ENCODE data around the gene CEP72. TPM values are rescaled to one million over a fixed set of nuclear protein-coding genes. Genes with fewer than 3 reads are reported as not detected.

Gene CEP72
- total and polyA plus RNA-seq, 10 of the 15 experiments (the other 5 are each of a cell fraction or from before 2014, with no cell fraction given) = 0.35 to 13.5 (median 8.3) TPM

DNA sequence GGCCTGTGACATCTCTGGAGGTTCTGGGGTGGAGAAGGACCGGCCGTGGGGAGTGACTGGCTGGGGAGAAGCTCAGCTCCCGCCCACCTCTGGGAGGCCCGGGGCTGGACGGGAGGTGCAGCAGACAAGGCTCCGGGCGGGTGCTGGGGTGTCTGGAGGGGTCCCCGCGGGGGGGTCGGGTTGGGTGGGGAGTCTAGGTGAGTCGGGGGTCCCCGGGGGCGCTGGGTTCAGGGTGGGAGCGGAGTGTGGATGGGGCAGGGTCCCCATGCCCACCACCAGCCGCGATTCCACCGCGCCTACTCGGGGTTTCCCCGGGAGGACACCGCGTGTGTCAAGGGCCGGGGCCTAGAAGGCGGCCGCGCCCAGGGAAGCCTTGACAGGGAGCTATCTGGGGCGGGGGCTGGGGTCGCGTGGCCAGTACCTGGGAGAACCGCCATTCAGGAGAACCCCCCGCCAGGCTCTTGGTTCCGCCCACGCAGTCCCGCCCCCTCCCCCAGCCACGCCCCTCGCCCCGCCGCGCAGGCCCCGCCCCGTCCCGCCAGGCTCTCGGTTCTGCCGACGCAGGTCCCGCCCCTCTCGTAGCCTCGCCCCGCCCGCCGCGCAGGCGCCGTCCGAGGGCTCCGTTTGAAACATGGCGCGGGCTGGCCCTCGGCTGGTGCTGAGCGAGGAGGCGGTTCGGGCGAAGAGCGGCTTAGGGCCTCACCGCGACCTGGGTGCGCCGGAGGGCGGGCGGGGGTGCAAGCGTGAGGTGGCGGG is at the start of gene CEP72 (continued):
- TF ChIP-seq, protein P1, sequence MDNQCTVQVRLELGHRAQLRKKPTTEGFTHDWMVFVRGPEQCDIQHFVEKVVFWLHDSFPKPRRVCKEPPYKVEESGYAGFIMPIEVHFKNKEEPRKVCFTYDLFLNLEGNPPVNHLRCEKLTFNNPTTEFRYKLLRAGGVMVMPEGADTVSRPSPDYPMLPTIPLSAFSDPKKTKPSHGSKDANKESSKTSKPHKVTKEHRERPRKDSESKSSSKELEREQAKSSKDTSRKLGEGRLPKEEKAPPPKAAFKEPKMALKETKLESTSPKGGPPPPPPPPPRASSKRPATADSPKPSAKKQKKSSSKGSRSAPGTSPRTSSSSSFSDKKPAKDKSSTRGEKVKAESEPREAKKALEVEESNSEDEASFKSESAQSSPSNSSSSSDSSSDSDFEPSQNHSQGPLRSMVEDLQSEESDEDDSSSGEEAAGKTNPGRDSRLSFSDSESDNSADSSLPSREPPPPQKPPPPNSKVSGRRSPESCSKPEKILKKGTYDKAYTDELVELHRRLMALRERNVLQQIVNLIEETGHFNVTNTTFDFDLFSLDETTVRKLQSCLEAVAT (IDR thresholded peaks at IDR 0.05) = no peak
- TF ChIP-seq FOXK2 (IDR thresholded peaks at IDR 0.05) (no peak), PML (IDR thresholded peaks at IDR 0.05; ENCODE audit: low read length) (no peak), ZNF217 (IDR thresholded peaks at IDR 0.05) (no peak), EGR1 (IDR thresholded peaks at IDR 0.05; ENCODE audit: borderline replicate concordance in 1 of 2, low read depth in 2 of 2, low read length in 2 of 2) (peak; percentile 51 to 97), YY1 (IDR thresholded peaks at IDR 0.05; ENCODE audit: low read depth, low read length) (peak; percentile 90), CBFB (IDR thresholded peaks at IDR 0.05; ENCODE audit: low read depth) (no peak), ZSCAN29 (IDR thresholded peaks at IDR 0.05) (no peak), EP300 (IDR thresholded peaks at IDR 0.05; ENCODE audit: borderline replicate concordance in 1 of 2, control insufficient read depth in 1 of 2, low read depth in 2 of 2, low read length in 2 of 2) (no peak), EED (IDR thresholded peaks at IDR 0.05; ENCODE audit: low read depth) (no peak), RAD21 (IDR thresholded peaks at IDR 0.05; ENCODE audit: insufficient read depth, low read depth, low read length) (no peak), TCF3 (IDR thresholded peaks at IDR 0.05; ENCODE audit: borderline replicate concordance, insufficient read depth, low read depth, low read length) (no peak), FOXM1 (IDR thresholded peaks at IDR 0.05; ENCODE audit: low read depth, low read length) (no peak), CHD4 (IDR thresholded peaks at IDR 0.05) (no peak), HCFC1 (IDR thresholded peaks at IDR 0.05; ENCODE audit: low read length) (no peak), SIX5 (IDR thresholded peaks at IDR 0.05; ENCODE audit: low read depth, low read length, severe bottlenecking) (no peak), POLR2AphosphoS2 (IDR thresholded peaks at IDR 0.05; ENCODE audit: low read depth, low read length) (no peak), HDAC2 (IDR thresholded peaks at IDR 0.05) (no peak), TCF12 (IDR thresholded peaks at IDR 0.05; ENCODE audit: low read depth, low read length) (no peak)
- TF ChIP-seq, protein P2, sequence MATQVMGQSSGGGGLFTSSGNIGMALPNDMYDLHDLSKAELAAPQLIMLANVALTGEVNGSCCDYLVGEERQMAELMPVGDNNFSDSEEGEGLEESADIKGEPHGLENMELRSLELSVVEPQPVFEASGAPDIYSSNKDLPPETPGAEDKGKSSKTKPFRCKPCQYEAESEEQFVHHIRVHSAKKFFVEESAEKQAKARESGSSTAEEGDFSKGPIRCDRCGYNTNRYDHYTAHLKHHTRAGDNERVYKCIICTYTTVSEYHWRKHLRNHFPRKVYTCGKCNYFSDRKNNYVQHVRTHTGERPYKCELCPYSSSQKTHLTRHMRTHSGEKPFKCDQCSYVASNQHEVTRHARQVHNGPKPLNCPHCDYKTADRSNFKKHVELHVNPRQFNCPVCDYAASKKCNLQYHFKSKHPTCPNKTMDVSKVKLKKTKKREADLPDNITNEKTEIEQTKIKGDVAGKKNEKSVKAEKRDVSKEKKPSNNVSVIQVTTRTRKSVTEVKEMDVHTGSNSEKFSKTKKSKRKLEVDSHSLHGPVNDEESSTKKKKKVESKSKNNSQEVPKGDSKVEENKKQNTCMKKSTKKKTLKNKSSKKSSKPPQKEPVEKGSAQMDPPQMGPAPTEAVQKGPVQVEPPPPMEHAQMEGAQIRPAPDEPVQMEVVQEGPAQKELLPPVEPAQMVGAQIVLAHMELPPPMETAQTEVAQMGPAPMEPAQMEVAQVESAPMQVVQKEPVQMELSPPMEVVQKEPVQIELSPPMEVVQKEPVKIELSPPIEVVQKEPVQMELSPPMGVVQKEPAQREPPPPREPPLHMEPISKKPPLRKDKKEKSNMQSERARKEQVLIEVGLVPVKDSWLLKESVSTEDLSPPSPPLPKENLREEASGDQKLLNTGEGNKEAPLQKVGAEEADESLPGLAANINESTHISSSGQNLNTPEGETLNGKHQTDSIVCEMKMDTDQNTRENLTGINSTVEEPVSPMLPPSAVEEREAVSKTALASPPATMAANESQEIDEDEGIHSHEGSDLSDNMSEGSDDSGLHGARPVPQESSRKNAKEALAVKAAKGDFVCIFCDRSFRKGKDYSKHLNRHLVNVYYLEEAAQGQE (IDR thresholded peaks at IDR 0.05; ENCODE audit: low read depth, low read length) = no peak
- TF ChIP-seq, protein P3, sequence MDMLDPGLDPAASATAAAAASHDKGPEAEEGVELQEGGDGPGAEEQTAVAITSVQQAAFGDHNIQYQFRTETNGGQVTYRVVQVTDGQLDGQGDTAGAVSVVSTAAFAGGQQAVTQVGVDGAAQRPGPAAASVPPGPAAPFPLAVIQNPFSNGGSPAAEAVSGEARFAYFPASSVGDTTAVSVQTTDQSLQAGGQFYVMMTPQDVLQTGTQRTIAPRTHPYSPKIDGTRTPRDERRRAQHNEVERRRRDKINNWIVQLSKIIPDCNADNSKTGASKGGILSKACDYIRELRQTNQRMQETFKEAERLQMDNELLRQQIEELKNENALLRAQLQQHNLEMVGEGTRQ (IDR thresholded peaks at IDR 0.05; ENCODE audit: borderline replicate concordance, low read depth, low read length) = no peak
- TF ChIP-seq, protein P4, sequence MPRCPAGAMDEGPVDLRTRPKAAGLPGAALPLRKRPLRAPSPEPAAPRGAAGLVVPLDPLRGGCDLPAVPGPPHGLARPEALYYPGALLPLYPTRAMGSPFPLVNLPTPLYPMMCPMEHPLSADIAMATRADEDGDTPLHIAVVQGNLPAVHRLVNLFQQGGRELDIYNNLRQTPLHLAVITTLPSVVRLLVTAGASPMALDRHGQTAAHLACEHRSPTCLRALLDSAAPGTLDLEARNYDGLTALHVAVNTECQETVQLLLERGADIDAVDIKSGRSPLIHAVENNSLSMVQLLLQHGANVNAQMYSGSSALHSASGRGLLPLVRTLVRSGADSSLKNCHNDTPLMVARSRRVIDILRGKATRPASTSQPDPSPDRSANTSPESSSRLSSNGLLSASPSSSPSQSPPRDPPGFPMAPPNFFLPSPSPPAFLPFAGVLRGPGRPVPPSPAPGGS (IDR thresholded peaks at IDR 0.05; ENCODE audit: borderline replicate concordance, insufficient read depth, low read depth, low read length, poor library complexity, severe bottlenecking) = no peak
- TF ChIP-seq, protein P5, sequence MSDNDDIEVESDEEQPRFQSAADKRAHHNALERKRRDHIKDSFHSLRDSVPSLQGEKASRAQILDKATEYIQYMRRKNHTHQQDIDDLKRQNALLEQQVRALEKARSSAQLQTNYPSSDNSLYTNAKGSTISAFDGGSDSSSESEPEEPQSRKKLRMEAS (IDR thresholded peaks at IDR 0.05; ENCODE audit: low read depth, low read length) = no peak

Measured in GM12878 (cell line).